GM12875 (cell line): ENCODE measurements around the gene BTBD7.

Experiments used
- H3K4me3 ChIP-seq: one replicate; pipeline ENCODE4 v1.5.1; 2011; ENCODE audit warnings: low read depth, low read length, control low read depth
- CTCF ChIP-seq: IDR thresholded peaks from 2 replicates; pipeline ENCODE4 v1.5.1; 2011; ENCODE audit warnings: low read depth, mild to moderate bottlenecking, control low read depth, inconsistent platforms, low read length, moderate library complexity, borderline replicate concordance; ENCODE audit not compliant: insufficient read depth

Gene BTBD7

GRCh38 chr14:93232159-93232558 lies 100.7 kb downstream of the BTBD7 start:
- no peak overlapping the region for H3K4me3 ChIP-seq
- TF ChIP-seq CTCF: no peak

GRCh38 chr14:93231129-93231979 lies 101.5 kb downstream of the BTBD7 start:
- H3K4me3 ChIP-seq: peak overlapping the region; percentile 18
- no peak for TF ChIP-seq CTCF

- no peak for TF ChIP-seq CTCF
- no peak overlapping the region for H3K4me3 ChIP-seq
These were observed 102.3 kb downstream of the BTBD7 start for GRCh38 chr14:93230539-93230938.

GRCh38 chr14:93228550-93228949 lies 104.3 kb downstream of the BTBD7 start:
- TF ChIP-seq CTCF: no peak
- no peak overlapping the region for H3K4me3 ChIP-seq

- no peak for TF ChIP-seq CTCF
- no peak overlapping the region for H3K4me3 ChIP-seq
These were observed 109.3 kb downstream of the BTBD7 start for GRCh38 chr14:93223565-93223964.

- no peak for TF ChIP-seq CTCF
- no peak overlapping the region for H3K4me3 ChIP-seq
These were observed 112.3 kb downstream of the BTBD7 start for GRCh38 chr14:93220509-93220908.

GRCh38 chr14:93219103-93219726 lies 113.6 kb downstream of the BTBD7 start:
- peak; percentile 66; the same call in 1 of the 2 replicates for TF ChIP-seq CTCF
- no peak overlapping the region for H3K4me3 ChIP-seq
